Measurements from ENCODE around the gene SEPTIN10. TPM values are rescaled to one million over a fixed set of nuclear protein-coding genes. Genes with fewer than 3 reads are reported as not detected.

SEPTIN10 gene
- total RNA-seq, 1 donor from 2014 or later: 87.3 TPM

- no peak for DNase-seq (ENCODE audit: extremely low read depth, low read depth, low spot score)
These were observed 87.3 kb downstream of the SEPTIN10 start for GRCh38 chr2:109526442-109526970.

- no peak for DNase-seq (ENCODE audit: extremely low read depth, low read depth, low spot score)
These were observed 87.9 kb downstream of the SEPTIN10 start for GRCh38 chr2:109525836-109526235.

GRCh38 chr2:109523536-109524361 lies 90.0 kb downstream of the SEPTIN10 start:
- DNase-seq (ENCODE audit: extremely low read depth, low read depth, low spot score): no peak

- no peak for DNase-seq (ENCODE audit: extremely low read depth, low read depth, low spot score)
These were observed 90.6 kb downstream of the SEPTIN10 start for GRCh38 chr2:109523121-109523520.

- no peak for DNase-seq (ENCODE audit: extremely low read depth, low read depth, low spot score)
These were observed 91.7 kb downstream of the SEPTIN10 start for GRCh38 chr2:109522063-109522374.

GRCh38 chr2:109521233-109522062 lies 92.3 kb downstream of the SEPTIN10 start:
- DNase-seq (ENCODE audit: extremely low read depth, low read depth, low spot score): no peak

- no peak for DNase-seq (ENCODE audit: extremely low read depth, low read depth, low spot score)
These were observed 94.3 kb downstream of the SEPTIN10 start for GRCh38 chr2:109519513-109519912.

- DNase-seq (ENCODE audit: extremely low read depth, low read depth, low spot score): no peak
These were observed 96.5 kb downstream of the SEPTIN10 start for GRCh38 chr2:109517118-109517889.

- no peak for DNase-seq (ENCODE audit: extremely low read depth, low read depth, low spot score)
These were observed 97.2 kb downstream of the SEPTIN10 start for GRCh38 chr2:109516445-109517117.

GRCh38 chr2:109514857-109515256 lies 98.9 kb downstream of the SEPTIN10 start:
- no peak for DNase-seq (ENCODE audit: extremely low read depth, low read depth, low spot score)

- no peak for DNase-seq (ENCODE audit: extremely low read depth, low read depth, low spot score)
These were observed 99.8 kb downstream of the SEPTIN10 start for GRCh38 chr2:109513749-109514588.

GRCh38 chr2:109513230-109513629 lies 100.5 kb downstream of the SEPTIN10 start:
- DNase-seq (ENCODE audit: extremely low read depth, low read depth, low spot score): no peak

- no peak for DNase-seq (ENCODE audit: extremely low read depth, low read depth, low spot score)
These were observed 101.7 kb downstream of the SEPTIN10 start for GRCh38 chr2:109512076-109512475.

GRCh38 chr2:109511168-109511567 lies 102.6 kb downstream of the SEPTIN10 start:
- no peak for DNase-seq (ENCODE audit: extremely low read depth, low read depth, low spot score)

GRCh38 chr2:109510136-109511028 lies 103.4 kb downstream of the SEPTIN10 start:
- DNase-seq (ENCODE audit: extremely low read depth, low read depth, low spot score): no peak

- DNase-seq (ENCODE audit: extremely low read depth, low read depth, low spot score): no peak
These were observed 105.2 kb downstream of the SEPTIN10 start for GRCh38 chr2:109508556-109508955.

GRCh38 chr2:109507828-109508227 lies 105.9 kb downstream of the SEPTIN10 start:
- no peak for DNase-seq (ENCODE audit: extremely low read depth, low read depth, low spot score)

GRCh38 chr2:109507217-109507616 lies 106.5 kb downstream of the SEPTIN10 start:
- DNase-seq (ENCODE audit: extremely low read depth, low read depth, low spot score): no peak
